IPS-20b (cell line): Measurements from ENCODE around the gene GATAD1.
"Not testable (repeated sequence)": the region's sequence is repeated elsewhere in the genome, so short reads cannot be mapped to it uniquely, and the experiment has no call there.

ENCODE experiments used
- H3K27ac ChIP-seq: one replicate; pipeline ENCODE4 v1.5.1; 2013; ENCODE audit warnings: low read length
- H3K27me3 ChIP-seq: 2 replicates; pipeline ENCODE4 v1.6.1; 2013; ENCODE audit warnings: mild to moderate bottlenecking, low read length, inconsistent platforms; ENCODE audit not compliant: insufficient read depth
- H3K36me3 ChIP-seq: 2 replicates; pipeline ENCODE4 v1.6.1; 2013; ENCODE audit warnings: low read depth, mild to moderate bottlenecking, inconsistent platforms, low read length, moderate library complexity; ENCODE audit not compliant: insufficient read depth
- H3K4me1 ChIP-seq: 2 replicates; pipeline ENCODE4 v1.6.1; 2013; ENCODE audit warnings: mild to moderate bottlenecking, control low read depth, inconsistent platforms, low read length, moderate library complexity; ENCODE audit not compliant: insufficient read depth
- H3K4me3 ChIP-seq: 2 replicates; pipeline ENCODE4 v1.5.1; 2013; ENCODE audit warnings: mild to moderate bottlenecking, low read length, inconsistent platforms
- H3K9ac ChIP-seq: 2 replicates; pipeline ENCODE4 v1.6.1; 2013; ENCODE audit warnings: low read depth, mild to moderate bottlenecking, inconsistent platforms, low read length, moderate library complexity
- H3K9me3 ChIP-seq: 2 replicates; pipeline ENCODE4 v1.6.1; 2013; ENCODE audit warnings: mild to moderate bottlenecking, low read depth, low read length, inconsistent platforms; ENCODE audit not compliant: insufficient read depth

GATAD1 gene

GRCh38 chr7:92473989-92474388, 26.7 kb downstream of the GATAD1 start:
- H3K9ac ChIP-seq, H3K27me3 ChIP-seq, H3K27ac ChIP-seq, H3K36me3 ChIP-seq, H3K4me1 ChIP-seq, H3K4me3 ChIP-seq, H3K9me3 ChIP-seq: not testable (repeated sequence)

- not testable (repeated sequence) for H3K4me1 ChIP-seq, H3K27me3 ChIP-seq, H3K4me3 ChIP-seq, H3K9me3 ChIP-seq, H3K9ac ChIP-seq, H3K27ac ChIP-seq, H3K36me3 ChIP-seq
Measured at GRCh38 chr7:92475261-92475770, 28.0 kb downstream of the GATAD1 start.

GRCh38 chr7:92475851-92476590, 28.7 kb downstream of the GATAD1 start:
- H3K4me1 ChIP-seq, H3K4me3 ChIP-seq, H3K9ac ChIP-seq, H3K36me3 ChIP-seq, H3K27me3 ChIP-seq, H3K27ac ChIP-seq, H3K9me3 ChIP-seq: not testable (repeated sequence)

- H3K36me3 ChIP-seq, H3K4me3 ChIP-seq, H3K9ac ChIP-seq, H3K4me1 ChIP-seq, H3K9me3 ChIP-seq, H3K27ac ChIP-seq, H3K27me3 ChIP-seq: not testable (repeated sequence)
Measured at GRCh38 chr7:92477681-92478080, 30.4 kb downstream of the GATAD1 start, which contains the start of gene ERVW-1. TSS of gene ERVW-1 (minus strand) at chr7:92477946. CDS start at chr7:92470381, 7,565 bp downstream.

GRCh38 chr7:92478095-92478494, 30.8 kb downstream of the GATAD1 start:
- no peaks in the 10 kb centered on the region for H3K27me3 ChIP-seq
- no peak overlapping the region for H3K27ac ChIP-seq
- H3K9ac ChIP-seq = no peak overlapping the region
- no peaks in the 10 kb centered on the region; the same call in 1 of the 2 replicates for H3K4me1 ChIP-seq
- H3K36me3 ChIP-seq = no peaks in the 10 kb centered on the region
- no peak overlapping the region for H3K4me3 ChIP-seq
- no peaks in the 10 kb centered on the region for H3K9me3 ChIP-seq

- H3K4me1 ChIP-seq = no peaks in the 10 kb centered on the region; the same call in 1 of the 2 replicates
- no peak overlapping the region for H3K9ac ChIP-seq
- no peak overlapping the region for H3K27ac ChIP-seq
- no peak overlapping the region for H3K4me3 ChIP-seq
- H3K27me3 ChIP-seq = no peaks in the 10 kb centered on the region
- H3K9me3 ChIP-seq = no peaks in the 10 kb centered on the region
- no peaks in the 10 kb centered on the region for H3K36me3 ChIP-seq
Measured at GRCh38 chr7:92478711-92479110, 31.4 kb downstream of the GATAD1 start.

GRCh38 chr7:92479146-92479545, 31.9 kb downstream of the GATAD1 start:
- H3K27me3 ChIP-seq, H3K9ac ChIP-seq, H3K36me3 ChIP-seq, H3K27ac ChIP-seq, H3K9me3 ChIP-seq, H3K4me1 ChIP-seq, H3K4me3 ChIP-seq: not testable (repeated sequence)

GRCh38 chr7:92483624-92484023, 36.3 kb downstream of the GATAD1 start:
- H3K27me3 ChIP-seq, H3K27ac ChIP-seq, H3K9me3 ChIP-seq, H3K4me3 ChIP-seq, H3K4me1 ChIP-seq, H3K9ac ChIP-seq: not testable (repeated sequence)
- H3K36me3 ChIP-seq = peaks cover 33% of the 10 kb centered on the region

- peaks cover 38% of the 10 kb centered on the region for H3K36me3 ChIP-seq
- H3K4me1 ChIP-seq, H3K27ac ChIP-seq, H3K27me3 ChIP-seq, H3K4me3 ChIP-seq, H3K9ac ChIP-seq, H3K9me3 ChIP-seq: not testable (repeated sequence)
Measured at GRCh38 chr7:92484226-92484625, 36.9 kb downstream of the GATAD1 start.

- H3K27ac ChIP-seq = no peak overlapping the region
- H3K36me3 ChIP-seq = peaks cover 49% of the 10 kb centered on the region
- no peaks in the 10 kb centered on the region for H3K4me1 ChIP-seq
- H3K27me3 ChIP-seq = no peaks in the 10 kb centered on the region
- H3K9me3 ChIP-seq = no peaks in the 10 kb centered on the region
- no peak overlapping the region for H3K4me3 ChIP-seq
- H3K9ac ChIP-seq = no peak overlapping the region
Measured at GRCh38 chr7:92485267-92485892, 38.1 kb downstream of the GATAD1 start.

GRCh38 chr7:92485974-92486373, 38.7 kb downstream of the GATAD1 start:
- Histone ChIP-seq H3K9me3 (no peaks in the 10 kb centered on the region), H3K9ac (no peak overlapping the region), H3K4me1 (no peaks in the 10 kb centered on the region), H3K27me3 (no peaks in the 10 kb centered on the region), H3K36me3 (peaks cover 55% of the 10 kb centered on the region), H3K4me3 (no peak overlapping the region), H3K27ac (no peak overlapping the region)

- peaks cover 74% of the 10 kb centered on the region for H3K36me3 ChIP-seq
Measured at GRCh38 chr7:92487804-92488203, 40.5 kb downstream of the GATAD1 start.

More at GRCh38 chr7:92487804-92488203, 40.5 kb downstream of the GATAD1 start:
- Histone ChIP-seq H3K9ac (no peak overlapping the region), H3K9me3 (no peaks in the 10 kb centered on the region), H3K4me1 (no peaks in the 10 kb centered on the region), H3K4me3 (no peak overlapping the region), H3K27me3 (no peaks in the 10 kb centered on the region), H3K27ac (no peak overlapping the region)
